Esophagus muscularis mucosa (tissue), 4 donors: ENCODE results near the gene KLK1.

Source experiments
- EP300 ChIP-seq: sonication (generic); formaldehyde crosslinking; IDR thresholded peaks from one replicate; pipeline ENCODE4 v1.6.1; 2017; ENCODE audit warnings: antibody characterized with exemption
- POLR2A ChIP-seq: fragments of 450-650 bp; IDR thresholded peaks from one replicate; pipeline ENCODE4 v1.6.1; 2017; ENCODE audit warnings: antibody characterized with exemption, moderate library complexity, mild to moderate bottlenecking, low read depth
- POLR2AphosphoS5 ChIP-seq, 2 donors: sonication (generic); formaldehyde crosslinking; IDR thresholded peaks; one replicate each; pipeline ENCODE4 v1.6.1; 2017; ENCODE audit warnings: antibody characterized with exemption in 2 of 2
- TF ChIP-seq, protein P1 (sequence below), 3 experiments: fragments of 200-600 bp in 2 of 3; fragments of 450-650 bp in 1 of 3; sonication (generic) in 2 of 3; IDR thresholded peaks; one replicate each; pipeline ENCODE4 v1.5.1; 2017 to 2019; ENCODE audit warnings: antibody characterized with exemption in 3 of 3, mild to moderate bottlenecking in 2 of 3, moderate library complexity in 1 of 3

- TF ChIP-seq, protein P1, sequence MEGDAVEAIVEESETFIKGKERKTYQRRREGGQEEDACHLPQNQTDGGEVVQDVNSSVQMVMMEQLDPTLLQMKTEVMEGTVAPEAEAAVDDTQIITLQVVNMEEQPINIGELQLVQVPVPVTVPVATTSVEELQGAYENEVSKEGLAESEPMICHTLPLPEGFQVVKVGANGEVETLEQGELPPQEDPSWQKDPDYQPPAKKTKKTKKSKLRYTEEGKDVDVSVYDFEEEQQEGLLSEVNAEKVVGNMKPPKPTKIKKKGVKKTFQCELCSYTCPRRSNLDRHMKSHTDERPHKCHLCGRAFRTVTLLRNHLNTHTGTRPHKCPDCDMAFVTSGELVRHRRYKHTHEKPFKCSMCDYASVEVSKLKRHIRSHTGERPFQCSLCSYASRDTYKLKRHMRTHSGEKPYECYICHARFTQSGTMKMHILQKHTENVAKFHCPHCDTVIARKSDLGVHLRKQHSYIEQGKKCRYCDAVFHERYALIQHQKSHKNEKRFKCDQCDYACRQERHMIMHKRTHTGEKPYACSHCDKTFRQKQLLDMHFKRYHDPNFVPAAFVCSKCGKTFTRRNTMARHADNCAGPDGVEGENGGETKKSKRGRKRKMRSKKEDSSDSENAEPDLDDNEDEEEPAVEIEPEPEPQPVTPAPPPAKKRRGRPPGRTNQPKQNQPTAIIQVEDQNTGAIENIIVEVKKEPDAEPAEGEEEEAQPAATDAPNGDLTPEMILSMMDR (IDR thresholded peaks at IDR 0.05) = no peak
- TF ChIP-seq POLR2A (no peak), POLR2AphosphoS5 (IDR thresholded peaks at IDR 0.05) (peak; percentile 16 to 42), EP300 (no peak)
These were observed 12.4 kb upstream of the KLK1 start for GRCh38 chr19:50835785-50836542.
